GOT3 (cell line): ENCODE measurements around the gene RAB3IL1.

Experiments
- DNase-seq: peaks from one replicate; lab custom pipeline; 2025; ENCODE audit warnings: mixed read lengths; lab: John Stamatoyannopoulos, UW

RAB3IL1 gene

GRCh38 chr11:61866231-61866957 lies 51.0 kb downstream of the RAB3IL1 start:
- DNase-seq: no peak

DNA sequence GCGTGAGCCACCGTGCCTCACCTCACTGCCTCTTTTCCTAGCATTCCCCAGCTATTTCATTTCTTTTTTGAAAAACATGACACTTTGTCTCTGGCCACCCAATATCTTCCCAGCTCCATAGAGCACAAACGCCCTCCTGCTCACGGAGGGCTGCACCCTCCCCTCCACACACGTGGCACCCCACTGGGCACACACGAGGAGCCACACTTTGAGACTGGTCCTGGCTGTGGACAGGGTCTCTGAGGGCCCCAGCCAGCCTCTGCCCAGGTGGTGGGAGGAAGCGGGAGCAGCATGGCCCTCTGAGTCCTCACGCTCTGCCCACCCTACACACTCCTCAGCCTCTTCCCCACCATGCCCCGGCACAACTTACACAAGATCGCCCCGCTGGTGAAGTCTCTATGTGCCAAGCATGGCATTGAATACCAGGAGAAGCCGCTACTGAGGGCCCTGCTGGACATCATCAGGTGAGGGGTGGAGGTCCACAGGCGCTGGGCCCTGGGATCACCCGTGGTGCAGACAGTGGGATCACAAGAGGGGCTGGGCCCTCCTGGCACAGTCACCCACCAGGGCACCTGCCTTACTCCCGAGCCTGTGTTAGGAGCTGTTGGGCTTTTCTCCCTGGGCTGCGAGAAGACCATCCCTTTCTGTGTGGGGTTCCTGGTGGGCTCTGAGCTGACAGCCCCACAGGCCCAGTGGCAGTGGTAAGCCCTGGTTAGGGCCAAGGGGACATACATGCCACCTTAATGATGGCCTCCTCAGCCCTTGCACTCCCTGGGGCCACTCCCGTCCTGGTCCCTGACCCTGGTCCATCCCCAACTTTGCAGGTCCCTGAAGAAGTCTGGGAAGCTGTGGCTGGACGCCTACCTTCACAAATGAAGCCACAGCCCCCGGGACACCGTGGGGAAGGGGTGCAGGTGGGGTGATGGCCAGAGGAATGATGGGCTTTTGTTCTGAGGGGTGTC lies 52.3 kb downstream of the RAB3IL1 start:
- no peak for DNase-seq

DNA sequence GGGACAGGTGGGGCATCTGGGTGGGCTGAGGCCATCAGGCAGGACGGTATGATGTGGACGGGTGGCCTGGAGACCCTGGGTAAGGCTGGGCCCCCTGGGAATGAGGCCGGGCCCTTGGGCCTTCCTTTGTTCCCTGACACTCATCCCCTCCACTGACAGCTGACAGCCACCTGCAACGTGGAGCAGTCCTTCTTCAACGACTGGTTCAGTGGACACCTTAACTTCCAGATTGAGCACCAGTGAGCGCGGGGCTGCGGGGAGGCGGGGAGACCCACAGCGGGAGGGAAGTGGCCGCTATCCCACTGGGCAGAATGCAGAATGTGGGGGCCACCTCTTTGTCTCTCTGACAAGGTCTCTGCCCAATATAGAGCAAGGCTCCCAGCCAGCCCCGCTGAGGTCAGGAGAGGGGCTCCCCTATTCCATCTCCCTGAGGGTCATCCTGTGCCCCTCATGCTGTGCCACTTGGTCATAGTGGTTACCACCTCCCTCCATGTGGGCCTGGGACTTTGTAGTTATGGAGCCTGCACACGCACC lies 53.8 kb downstream of the RAB3IL1 start:
- no peak for DNase-seq

DNA sequence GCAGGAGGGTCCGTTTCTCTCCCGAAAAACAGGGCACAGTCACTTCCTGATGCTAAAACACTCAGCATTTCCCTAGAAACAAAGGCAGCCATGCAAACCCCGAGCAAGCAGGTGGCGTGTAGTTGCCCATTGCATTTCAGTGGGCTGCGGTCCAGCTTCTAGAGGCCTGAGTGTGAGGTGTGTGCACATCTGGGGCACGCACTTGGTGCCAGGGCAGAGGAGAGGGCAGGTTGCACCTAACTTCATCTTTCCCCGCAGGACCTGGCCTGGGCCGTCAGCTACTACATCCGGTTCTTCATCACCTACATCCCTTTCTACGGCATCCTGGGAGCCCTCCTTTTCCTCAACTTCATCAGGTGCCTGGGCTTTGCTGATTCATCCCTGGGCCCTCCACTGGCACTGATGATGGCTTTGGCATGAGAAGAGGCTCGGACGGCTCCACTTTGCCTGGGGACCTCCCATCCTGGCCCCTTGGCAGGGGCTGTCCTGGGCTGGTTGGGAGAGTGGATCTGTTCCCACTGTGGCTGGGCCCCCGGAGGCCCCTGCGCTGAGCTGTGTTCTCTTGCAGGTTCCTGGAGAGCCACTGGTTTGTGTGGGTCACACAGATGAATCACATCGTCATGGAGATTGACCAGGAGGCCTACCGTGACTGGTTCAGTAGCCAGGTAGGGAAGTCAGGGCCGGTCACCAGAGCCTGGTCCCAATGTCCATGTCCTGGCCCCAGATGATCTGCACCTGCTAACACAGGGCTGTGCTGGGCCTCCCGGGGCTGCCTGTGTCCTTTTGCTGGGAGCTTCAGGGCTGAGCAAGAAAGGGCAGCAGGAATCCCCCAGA lies 54.4 kb downstream of the RAB3IL1 start:
- DNase-seq: no peak

- no peak for DNase-seq
These were observed 55.7 kb downstream of the RAB3IL1 start for GRCh38 chr11:61861634-61862033.

GRCh38 chr11:61860054-61860903 lies 57.1 kb downstream of the RAB3IL1 start:
- no peak for DNase-seq

DNA sequence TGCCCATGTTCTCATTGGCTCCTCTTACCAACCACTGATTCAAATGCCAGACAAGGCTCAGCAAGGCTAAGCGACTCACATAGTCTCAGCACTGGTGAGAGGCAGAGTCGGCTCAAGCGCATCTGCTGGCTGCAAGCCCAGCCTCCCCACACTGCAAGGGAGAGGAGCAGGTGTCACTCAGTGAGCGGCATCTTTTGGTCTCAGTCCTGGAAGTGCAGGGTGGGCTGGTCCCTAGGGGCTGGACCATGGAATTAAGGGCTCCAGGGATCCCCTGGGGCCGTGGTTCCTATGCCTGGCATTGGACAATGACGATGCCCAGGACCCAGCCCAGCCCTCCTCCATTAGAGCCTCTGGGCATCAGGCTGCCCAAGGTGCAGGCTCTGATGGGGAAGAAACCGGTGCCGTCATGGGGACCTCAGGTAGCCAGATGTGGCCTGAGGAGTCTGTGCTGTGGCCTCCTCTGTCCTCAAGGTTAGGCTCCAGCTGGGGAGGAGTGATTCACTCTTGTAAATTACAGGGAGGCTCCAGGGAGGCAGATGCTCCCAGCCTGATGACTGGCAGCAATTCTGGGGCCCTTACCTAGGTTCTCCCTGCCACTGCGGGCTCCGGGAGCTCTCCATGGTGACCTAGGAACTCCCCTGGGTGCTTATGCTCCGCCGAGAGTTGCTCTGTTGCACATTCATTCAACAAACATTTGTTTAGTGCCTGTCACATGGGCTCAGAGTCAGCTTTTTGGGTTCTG lies 61.3 kb downstream of the RAB3IL1 start:
- no peak for DNase-seq

DNA sequence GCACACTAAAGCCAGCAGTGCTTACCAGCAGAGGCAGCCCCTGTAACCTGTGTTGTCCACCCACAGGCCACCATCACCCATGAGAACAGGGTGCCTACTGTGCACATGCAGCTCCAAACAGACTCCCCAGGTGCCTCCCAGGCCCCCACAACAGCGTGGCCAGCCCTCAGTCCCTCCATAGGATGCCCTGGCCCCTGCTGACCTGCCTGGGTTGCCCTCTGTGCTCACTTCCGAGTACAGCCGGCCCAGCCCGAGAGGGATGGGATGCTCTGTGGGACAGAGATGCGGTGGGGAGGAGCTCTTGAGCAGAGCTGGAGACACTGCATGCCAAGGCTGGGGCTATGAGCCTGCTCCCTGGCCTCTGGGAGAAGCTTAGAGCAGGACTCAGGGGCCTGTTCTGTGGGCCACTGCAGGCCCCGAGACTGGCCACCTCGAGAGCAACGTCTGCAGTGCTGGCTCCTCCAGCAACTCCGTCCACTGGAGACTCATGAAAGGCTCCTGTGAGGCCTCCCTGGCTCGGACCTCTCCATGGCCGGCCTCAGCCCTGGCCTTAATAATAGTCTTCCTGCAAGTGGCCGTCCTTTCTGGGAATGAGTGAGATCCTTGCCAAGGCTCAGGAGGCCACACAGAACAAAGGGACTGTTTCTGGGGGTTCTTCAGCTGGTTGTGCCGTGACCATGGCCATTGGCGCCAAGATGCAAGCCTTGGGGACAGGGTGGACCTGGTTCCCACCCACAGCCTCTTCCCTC lies 62.2 kb downstream of the RAB3IL1 start:
- DNase-seq: no peak

GRCh38 chr11:61854206-61854895 lies 63.0 kb downstream of the RAB3IL1 start:
- no peak for DNase-seq

DNA sequence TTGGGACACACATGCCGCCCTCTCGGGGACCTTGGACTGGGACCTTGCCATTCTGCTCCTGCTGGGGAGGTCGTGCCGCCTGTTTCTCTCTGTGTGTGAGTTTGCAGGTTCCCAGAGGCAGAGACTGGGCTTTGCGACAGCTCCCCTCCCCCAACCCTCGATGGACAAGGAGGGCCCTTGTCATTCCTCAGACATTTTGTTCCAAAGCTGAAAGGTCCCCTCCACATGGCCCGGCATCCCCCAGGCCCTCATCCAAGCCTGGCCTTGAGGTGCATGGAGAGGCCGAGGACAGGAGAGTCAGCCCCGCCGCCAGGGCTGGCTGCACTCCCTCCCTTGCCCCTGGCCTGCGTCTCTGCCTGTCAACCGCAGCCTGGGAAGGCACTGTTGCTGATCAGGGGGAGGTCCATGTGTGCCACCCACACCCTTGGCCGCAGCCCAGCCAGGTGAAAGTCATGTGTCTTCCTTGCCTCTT lies 63.6 kb downstream of the RAB3IL1 start:
- DNase-seq: no peak

GRCh38 chr11:61851900-61852295 lies 65.5 kb downstream of the RAB3IL1 start:
- DNase-seq: no peak

DNA sequence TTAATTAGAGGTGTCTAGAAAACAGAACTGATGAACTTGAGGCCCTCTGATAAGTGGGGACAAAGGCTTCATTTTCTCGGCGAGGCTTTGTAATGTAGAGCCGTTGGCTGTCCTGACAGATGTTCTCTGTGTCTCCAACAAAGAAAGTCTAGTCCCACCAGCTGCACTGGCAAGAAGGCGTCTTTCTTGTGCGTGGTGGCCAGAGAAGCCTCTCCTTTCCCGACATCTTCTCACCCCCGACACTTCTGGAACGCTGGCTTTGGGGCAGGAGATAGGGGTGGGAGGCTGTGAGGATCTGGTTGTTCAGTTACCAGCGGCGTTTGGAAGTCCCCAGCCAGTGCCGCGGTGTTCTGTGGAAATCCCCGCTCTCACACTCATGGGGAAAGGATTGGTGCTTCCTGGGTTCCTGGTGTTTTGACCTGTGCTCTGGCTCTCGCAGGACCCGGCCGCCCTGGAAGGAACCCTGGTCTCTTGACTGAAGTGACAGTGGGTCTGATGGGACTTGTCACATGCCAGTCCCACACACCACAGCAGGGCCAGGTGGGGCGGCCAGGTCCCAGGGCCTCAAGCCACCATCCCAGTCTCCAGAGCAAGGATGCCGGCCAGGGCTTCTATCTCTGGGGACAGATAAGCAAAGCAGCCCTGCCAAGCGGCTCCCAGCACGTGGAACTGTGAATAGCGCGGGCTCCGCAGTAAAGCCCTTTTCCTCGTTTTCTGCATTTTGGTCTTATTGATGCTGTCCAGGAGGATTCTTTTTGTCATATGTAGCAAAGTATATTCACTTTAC lies 66.1 kb downstream of the RAB3IL1 start:
- DNase-seq: no peak

GRCh38 chr11:61850687-61851086 lies 66.7 kb downstream of the RAB3IL1 start:
- no peak for DNase-seq

DNA sequence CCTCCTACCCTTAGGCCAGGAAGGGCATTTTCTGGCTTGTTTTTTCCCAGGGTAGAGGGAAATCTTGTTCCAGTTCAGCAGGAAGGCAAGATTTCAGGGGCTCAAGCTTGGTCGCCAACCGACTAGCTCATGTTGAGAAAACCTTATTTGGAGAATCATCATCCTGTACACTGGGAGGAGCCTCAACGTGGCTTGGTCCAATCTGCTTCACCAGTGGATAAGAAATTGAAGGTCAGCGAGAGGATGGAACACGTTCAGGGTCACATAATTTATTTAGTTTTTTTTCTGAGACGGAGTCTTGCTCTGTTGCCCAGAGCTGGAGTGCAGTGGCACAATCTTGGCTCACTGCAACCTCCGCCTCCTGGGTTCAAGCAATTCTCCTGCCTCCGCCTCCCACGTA lies 68.7 kb downstream of the RAB3IL1 start:
- DNase-seq: no peak

- no peak for DNase-seq
These were observed 69.3 kb downstream of the RAB3IL1 start for GRCh38 chr11:61847914-61848581.
